Panc1 (cell line): ENCODE measurements around the gene SMARCB1.

Experiments used
- POLR2AphosphoS5 ChIP-seq: IDR thresholded peaks from 2 replicates; pipeline ENCODE4 v1.6.1; 2012; ENCODE audit warnings: mild to moderate bottlenecking, low read depth, low read length, moderate library complexity
- REST ChIP-seq, 2 experiments: IDR thresholded peaks; 2 replicates each; pipeline ENCODE4 v1.6.1; 2011 to 2012; ENCODE audit warnings: low read depth in 2 of 2, control low read depth in 1 of 2, low read length in 1 of 2, mild to moderate bottlenecking in 1 of 2, moderate library complexity in 1 of 2; ENCODE audit not compliant: insufficient read depth in 1 of 2
- TCF7L2 ChIP-seq: IDR thresholded peaks from 2 replicates; pipeline ENCODE4 v1.6.1; 2011; ENCODE audit warnings: mild to moderate bottlenecking, low read depth, low read length, inconsistent platforms
- TF ChIP-seq, protein P1 (sequence below): fragments of 450-650 bp; IDR thresholded peaks from 2 replicates; pipeline ENCODE4 v1.5.1; 2017; ENCODE audit warnings: mild to moderate bottlenecking

DNA sequence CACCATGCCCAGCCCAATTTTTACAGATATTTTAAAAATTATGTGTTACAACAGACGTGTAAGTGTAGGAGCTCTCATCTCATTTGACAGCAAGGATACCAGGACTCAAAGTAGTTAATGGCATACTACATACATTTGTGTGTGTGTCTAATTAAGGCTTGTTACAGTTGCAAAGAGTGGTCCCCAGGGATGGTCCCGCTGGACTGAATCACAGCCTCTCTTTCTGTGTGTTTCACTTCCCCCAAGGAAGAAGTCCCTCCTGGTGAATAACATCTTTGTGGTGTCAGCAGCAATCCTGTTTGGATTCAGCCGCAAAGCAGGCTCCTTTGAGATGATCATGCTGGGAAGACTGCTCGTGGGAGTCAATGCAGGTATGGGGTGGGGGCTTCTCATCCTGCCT, 88.1 kb downstream of the SMARCB1 start:
- TF ChIP-seq, protein P1, sequence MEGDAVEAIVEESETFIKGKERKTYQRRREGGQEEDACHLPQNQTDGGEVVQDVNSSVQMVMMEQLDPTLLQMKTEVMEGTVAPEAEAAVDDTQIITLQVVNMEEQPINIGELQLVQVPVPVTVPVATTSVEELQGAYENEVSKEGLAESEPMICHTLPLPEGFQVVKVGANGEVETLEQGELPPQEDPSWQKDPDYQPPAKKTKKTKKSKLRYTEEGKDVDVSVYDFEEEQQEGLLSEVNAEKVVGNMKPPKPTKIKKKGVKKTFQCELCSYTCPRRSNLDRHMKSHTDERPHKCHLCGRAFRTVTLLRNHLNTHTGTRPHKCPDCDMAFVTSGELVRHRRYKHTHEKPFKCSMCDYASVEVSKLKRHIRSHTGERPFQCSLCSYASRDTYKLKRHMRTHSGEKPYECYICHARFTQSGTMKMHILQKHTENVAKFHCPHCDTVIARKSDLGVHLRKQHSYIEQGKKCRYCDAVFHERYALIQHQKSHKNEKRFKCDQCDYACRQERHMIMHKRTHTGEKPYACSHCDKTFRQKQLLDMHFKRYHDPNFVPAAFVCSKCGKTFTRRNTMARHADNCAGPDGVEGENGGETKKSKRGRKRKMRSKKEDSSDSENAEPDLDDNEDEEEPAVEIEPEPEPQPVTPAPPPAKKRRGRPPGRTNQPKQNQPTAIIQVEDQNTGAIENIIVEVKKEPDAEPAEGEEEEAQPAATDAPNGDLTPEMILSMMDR, result no peak
- no peak for TF ChIP-seq TCF7L2
- no peak for TF ChIP-seq POLR2AphosphoS5
- TF ChIP-seq REST (IDR thresholded peaks at IDR 0.05; ENCODE audit: insufficient read depth in 1 of 2, low read depth in 2 of 2, low read length in 1 of 2), result no peak
